Measurements from ENCODE around the gene RAMP1. TPM values are rescaled to one million over a fixed set of nuclear protein-coding genes. Genes with fewer than 3 reads are reported as not detected.

The RAMP1 gene
- total and polyA plus RNA-seq, 8 donors: 6.8 to 12.6 (median 8.7) TPM

- intact Hi-C loops (cut with DNase I): no loop called here
- TF ChIP-seq, protein P1, sequence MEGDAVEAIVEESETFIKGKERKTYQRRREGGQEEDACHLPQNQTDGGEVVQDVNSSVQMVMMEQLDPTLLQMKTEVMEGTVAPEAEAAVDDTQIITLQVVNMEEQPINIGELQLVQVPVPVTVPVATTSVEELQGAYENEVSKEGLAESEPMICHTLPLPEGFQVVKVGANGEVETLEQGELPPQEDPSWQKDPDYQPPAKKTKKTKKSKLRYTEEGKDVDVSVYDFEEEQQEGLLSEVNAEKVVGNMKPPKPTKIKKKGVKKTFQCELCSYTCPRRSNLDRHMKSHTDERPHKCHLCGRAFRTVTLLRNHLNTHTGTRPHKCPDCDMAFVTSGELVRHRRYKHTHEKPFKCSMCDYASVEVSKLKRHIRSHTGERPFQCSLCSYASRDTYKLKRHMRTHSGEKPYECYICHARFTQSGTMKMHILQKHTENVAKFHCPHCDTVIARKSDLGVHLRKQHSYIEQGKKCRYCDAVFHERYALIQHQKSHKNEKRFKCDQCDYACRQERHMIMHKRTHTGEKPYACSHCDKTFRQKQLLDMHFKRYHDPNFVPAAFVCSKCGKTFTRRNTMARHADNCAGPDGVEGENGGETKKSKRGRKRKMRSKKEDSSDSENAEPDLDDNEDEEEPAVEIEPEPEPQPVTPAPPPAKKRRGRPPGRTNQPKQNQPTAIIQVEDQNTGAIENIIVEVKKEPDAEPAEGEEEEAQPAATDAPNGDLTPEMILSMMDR (IDR thresholded peaks at IDR 0.05): no peak
- no peaks in the 10 kb centered on the region for H3K9me3 ChIP-seq
- no peak overlapping the region for H3K27ac ChIP-seq
- H3K4me1 ChIP-seq: peaks cover 8 to 13% of the 10 kb centered on the region in 2 donors
- ATAC-seq: no peak
- DNase-seq: no peak
- no peaks in the 10 kb centered on the region for H3K36me3 ChIP-seq
- no peak overlapping the region for H3K4me3 ChIP-seq
- no peaks in the 10 kb centered on the region for H3K27me3 ChIP-seq
Measured at GRCh38 chr2:237896507-237896892, 37.1 kb downstream of the RAMP1 start.

DNA sequence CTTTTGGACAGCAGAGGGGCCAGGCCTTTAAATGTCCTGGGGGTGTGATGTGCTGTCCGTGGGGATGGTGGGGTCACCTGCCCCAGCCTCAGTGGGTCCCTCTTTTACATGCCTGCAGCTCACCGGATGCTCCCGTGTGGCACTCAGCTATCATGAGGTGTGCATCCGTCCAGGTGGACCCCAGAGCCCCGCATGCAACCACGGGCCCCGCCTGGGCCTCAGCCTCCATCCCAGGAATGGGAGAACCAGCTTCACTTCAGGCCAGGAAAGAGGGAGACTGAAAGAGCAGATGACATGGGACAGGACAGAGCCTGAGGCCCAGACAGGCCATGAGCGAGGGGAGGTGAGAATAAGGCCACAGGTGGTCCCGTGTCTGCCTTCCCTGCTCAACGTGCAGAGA, 37.5 kb downstream of the RAMP1 start:
- H3K27ac ChIP-seq: no peak overlapping the region
- H3K27me3 ChIP-seq: no peaks in the 10 kb centered on the region
- H3K9me3 ChIP-seq: no peaks in the 10 kb centered on the region
- ATAC-seq: no peak
- intact Hi-C loops (cut with DNase I): no loop called here
- H3K36me3 ChIP-seq: no peaks in the 10 kb centered on the region
- no peak overlapping the region for H3K4me3 ChIP-seq
- TF ChIP-seq, protein P1 (IDR thresholded peaks at IDR 0.05): no peak
- peaks cover 8 to 13% of the 10 kb centered on the region in 2 donors for H3K4me1 ChIP-seq
- no peak for DNase-seq

GRCh38 chr2:237898057-237898414, 38.6 kb downstream of the RAMP1 start:
- peaks cover 8 to 13% of the 10 kb centered on the region in 2 donors for H3K4me1 ChIP-seq
- H3K4me3 ChIP-seq: no peak overlapping the region
- no peak for DNase-seq
- TF ChIP-seq, protein P1 (IDR thresholded peaks at IDR 0.05): no peak
- ATAC-seq: no peak
- H3K36me3 ChIP-seq: no peaks in the 10 kb centered on the region
- no peaks in the 10 kb centered on the region for H3K9me3 ChIP-seq
- H3K27ac ChIP-seq: peak overlapping the region in 1 of 2 donors; percentile 57
- H3K27me3 ChIP-seq: no peaks in the 10 kb centered on the region
- intact Hi-C loops (cut with DNase I): no loop called here

GRCh38 chr2:237900891-237901831, 41.7 kb downstream of the RAMP1 start:
- no peak overlapping the region for H3K4me3 ChIP-seq
- no peaks in the 10 kb centered on the region for H3K9me3 ChIP-seq
- H3K36me3 ChIP-seq: no peaks in the 10 kb centered on the region
- DNase-seq (no peak), ATAC-seq (no peak)
- intact Hi-C loops (cut with DNase I): no loop called here
- H3K4me1 ChIP-seq: peaks cover 14 to 26% of the 10 kb centered on the region in 2 donors
- no peak overlapping the region for H3K27ac ChIP-seq
- no peaks in the 10 kb centered on the region for H3K27me3 ChIP-seq
- TF ChIP-seq, protein P1 (IDR thresholded peaks at IDR 0.05): no peak

DNA sequence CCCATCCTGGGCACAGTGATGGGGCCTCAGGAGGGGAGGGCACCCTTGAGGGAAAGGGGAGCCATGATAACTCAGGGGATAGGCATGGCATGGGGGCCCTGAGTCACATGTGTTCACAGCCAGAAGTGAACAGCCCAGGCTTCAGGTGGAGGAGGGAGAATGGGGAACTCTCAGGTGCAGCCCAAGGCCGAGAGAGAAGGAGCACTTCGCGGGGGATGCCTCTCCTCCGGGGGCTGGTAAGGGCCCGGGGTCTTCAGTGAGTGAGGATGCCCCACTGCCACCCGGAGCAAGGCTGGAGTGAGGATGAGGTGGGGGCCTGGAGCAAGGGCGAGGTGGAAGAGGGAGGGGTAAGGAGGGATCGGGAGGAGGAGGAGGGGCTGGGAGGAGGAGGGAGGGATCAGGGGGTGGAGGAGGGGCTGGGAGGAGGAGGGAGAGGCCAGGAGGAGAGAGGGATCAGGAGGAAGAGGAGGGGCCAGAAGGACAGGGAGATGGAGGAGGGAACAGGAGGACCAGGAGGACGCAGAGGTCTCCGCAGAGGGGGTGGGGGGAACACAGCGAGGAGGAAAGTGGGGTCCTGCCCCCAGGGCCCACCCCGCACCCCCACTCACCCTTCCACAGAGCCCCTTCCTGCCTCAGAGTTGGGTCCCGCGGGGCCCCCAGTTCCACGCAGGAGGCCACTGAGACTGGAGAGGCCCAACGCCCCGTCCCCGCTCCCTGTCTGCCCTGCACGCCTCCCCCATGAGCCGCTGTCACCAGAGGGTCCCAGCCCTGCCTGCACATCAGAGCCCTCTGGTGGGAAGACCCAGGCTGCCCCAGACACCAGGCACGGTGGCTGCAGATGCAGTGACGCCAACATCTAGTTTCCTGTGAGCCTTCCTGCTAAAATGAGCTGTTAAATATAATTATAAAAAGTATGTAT, 42.8 kb downstream of the RAMP1 start:
- H3K27ac ChIP-seq: no peak overlapping the region
- H3K9me3 ChIP-seq: no peaks in the 10 kb centered on the region
- ATAC-seq (no peak), DNase-seq (peak in 1 of 4 donors; percentile 67)
- TF ChIP-seq, protein P1 (IDR thresholded peaks at IDR 0.05): no peak
- peaks cover 14 to 26% of the 10 kb centered on the region in 2 donors for H3K4me1 ChIP-seq
- intact Hi-C loops (cut with DNase I): no loop called here
- no peaks in the 10 kb centered on the region for H3K36me3 ChIP-seq
- H3K27me3 ChIP-seq: no peaks in the 10 kb centered on the region
- H3K4me3 ChIP-seq: no peak overlapping the region

Data from left lung (tissue), 10 donors.